Activated CD8-positive, alpha-beta memory T cell treated with anti-CD3 and anti-CD28 coated beads, Interleukin-2, amount 50 U/mL, for 1 hour (primary cell): ENCODE measurements around the gene SERINC1.
"Not testable (repeated sequence)": the region's sequence is repeated elsewhere in the genome, so short reads cannot be mapped to it uniquely, and the experiment has no call there.

Experiments
- DNase-seq: peaks from one replicate; pipeline ENCODE4 v3.0.0-alpha.2; 2020; ENCODE audit errors: extremely low read depth

The SERINC1 gene

GRCh38 chr6:122471107-122472021, at the start of gene SERINC1:
Gene SERINC1 (minus strand): TSS chr6:122471807. CDS start chr6:122471737, 70 bp downstream.
- peak; percentile 88 for DNase-seq

DNA sequence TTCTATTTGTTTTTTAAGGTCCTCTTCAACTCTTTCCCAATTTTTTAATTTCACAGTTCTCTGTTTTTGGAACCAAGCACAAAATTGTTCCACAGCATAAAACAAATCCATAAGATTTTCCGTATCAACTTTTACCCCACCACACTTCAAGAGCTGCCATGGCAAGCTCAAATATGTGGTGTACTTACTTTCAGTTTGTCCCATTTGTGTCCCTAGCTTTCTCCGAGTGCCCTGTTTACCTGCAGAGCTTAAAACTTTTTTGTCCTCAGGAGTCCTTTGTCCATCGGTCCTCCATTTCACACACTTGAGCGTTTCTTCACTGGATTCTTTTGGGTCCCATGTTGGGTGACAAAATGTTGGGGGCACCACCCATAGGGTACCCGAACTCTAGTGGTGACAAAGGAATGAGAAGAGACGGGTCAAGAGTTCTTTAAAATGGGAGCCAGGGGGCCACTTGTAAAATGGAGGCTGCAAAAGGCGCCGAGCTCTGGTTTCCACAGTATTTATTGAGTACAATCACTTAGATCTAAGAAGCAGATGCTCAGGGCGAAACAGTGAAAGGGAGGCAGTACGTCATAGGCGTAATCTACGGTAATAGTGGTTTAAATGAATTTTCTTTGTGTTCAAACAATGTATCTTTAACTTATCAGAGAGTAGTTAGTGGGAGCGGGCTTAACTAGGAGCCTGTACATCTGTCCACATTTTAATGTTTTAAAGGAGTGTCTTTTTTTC, 39.8 kb upstream of the SERINC1 start:
- DNase-seq = no peak

DNA sequence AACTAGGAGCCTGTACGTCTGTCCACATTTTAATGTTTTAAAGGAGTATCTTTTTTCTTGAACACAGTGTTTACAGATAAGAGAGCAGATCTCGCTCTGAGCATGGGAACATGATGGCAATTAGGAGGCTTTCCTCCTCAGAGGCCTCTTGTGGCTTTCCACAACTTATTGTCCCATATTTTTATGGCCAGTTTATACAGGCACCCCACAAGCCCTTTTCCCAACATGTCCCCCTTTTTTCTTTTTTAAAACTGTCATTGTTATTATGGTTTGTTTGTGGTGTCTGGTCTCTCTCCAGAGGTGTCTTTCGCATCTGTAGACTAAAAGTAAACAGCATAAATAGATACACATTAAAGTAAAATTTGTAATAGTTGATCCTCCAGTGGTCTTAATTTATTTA, 33.6 kb upstream of the SERINC1 start:
- DNase-seq = not testable (repeated sequence)

DNA sequence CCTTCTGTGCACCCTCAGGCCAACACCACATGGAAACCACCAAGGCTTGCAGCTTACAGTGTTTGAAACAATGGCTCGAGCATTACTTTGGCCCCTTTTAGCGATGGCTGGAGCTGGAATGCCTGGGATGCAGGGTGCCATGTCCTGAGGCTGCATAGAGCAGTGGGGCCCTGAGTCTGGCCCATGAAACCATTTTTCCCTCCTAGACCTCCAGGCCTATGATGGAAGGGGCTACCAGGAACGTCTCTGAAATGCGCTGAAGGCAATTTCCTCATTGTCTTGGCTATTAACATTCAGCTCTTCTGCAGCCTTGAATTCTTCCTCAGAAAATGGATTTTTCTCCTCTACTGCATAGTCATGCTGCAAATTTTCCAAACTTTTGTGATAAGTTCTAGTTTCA, 29.9 kb upstream of the SERINC1 start:
- no peak for DNase-seq

DNA sequence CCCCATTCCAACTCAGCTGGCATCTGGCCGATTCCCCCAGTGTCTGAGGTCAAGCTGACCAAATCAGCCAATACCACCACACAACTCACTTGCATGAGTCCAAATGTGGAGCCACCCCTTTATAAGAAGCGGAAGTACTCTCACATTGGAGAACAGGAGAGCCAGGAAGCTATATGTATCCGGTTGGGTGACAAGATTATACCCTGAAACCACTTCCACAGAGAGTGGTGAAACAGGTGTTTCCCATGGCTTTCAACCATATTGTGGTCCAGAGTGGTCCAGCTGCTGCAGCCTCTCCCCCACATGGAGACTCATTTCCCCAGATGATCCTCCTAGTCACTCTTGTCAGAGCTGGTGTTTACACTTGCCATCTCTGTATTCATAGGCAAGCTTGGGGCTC, 24.0 kb upstream of the SERINC1 start:
- no peak for DNase-seq

DNA sequence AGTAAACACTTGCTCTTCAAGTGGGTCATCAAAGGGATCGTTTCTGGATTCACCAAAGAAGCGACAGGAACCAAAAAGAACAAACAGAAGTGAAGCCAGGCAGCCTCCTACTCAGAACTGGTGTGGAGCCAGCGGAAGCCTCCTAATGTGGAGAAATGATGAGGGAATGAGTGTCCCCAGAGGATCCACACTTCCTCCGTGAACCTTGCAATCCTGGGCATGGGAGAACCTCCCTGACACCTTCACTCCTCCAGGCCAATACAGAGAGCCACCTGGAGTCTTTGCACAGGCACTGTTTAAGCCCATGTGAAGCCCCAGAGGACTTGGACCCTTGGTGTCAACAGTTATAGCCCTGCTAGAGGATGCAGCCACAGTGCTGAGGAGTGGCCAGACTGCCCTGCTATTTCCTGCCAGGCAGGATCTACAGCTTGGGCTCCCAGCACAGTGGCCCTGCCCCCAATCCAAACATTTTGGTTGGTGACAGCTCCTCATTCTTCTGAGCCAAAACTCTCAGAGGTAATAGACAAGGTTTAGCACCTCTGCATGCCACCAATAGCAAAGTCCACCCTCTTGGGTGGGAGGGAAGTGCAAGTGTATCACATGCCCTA, 23.2 kb upstream of the SERINC1 start:
- no peak for DNase-seq

- DNase-seq = peak; percentile 23
Measured at GRCh38 chr6:122491919-122492555, 20.4 kb upstream of the SERINC1 start.

GRCh38 chr6:122490607-122491006, 19.0 kb upstream of the SERINC1 start:
- DNase-seq = no peak

DNA sequence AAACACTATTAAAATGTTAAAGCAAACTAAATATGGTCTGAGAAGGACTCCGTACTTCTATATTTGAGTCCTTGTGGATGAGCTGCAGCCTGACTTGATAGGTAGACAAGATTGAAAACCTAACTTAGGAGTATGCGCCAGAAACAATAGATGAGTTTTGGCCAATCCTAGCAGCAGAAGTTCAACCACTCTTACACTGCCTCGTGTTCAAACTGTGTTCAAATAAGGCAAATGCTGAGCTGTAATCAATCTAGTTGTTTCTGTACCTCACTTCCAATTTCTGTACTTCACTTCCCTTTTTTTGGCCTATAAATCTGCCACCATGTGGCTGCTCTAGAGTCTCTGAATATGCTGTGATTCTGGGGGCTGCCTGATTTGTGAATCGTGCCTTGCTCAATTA, 13.2 kb upstream of the SERINC1 start:
- no peak for DNase-seq

DNA sequence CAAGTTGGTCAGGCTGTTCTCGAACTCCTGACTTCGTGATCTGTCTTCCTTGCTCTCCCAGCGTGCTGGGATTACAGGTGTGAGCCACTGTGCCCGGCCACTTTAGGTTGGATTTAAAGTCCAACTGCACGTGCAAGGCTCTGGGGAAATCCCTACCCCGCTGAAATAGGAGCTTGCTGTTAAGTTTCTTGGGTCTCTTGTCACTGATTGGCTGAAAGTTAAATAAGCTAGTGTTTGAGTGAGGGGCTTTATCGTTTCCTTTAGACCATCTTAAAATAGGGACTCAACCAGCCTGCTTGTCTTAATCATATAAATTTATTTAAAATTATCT, 11.1 kb upstream of the SERINC1 start:
- no peak for DNase-seq

GRCh38 chr6:122476131-122476530, 4.5 kb upstream of the SERINC1 start:
- DNase-seq = no peak

GRCh38 chr6:122472022-122472340, 374 bp upstream of the SERINC1 start:
- no peak for DNase-seq

- no peak for DNase-seq
Measured at GRCh38 chr6:122461885-122462284, 9.7 kb downstream of the SERINC1 start.

GRCh38 chr6:122459865-122460416, 11.7 kb downstream of the SERINC1 start:
- DNase-seq = not testable (repeated sequence)

- no peak for DNase-seq
Measured at GRCh38 chr6:122459240-122459639, 12.4 kb downstream of the SERINC1 start.

GRCh38 chr6:122458087-122458486, 13.5 kb downstream of the SERINC1 start:
- no peak for DNase-seq

DNA sequence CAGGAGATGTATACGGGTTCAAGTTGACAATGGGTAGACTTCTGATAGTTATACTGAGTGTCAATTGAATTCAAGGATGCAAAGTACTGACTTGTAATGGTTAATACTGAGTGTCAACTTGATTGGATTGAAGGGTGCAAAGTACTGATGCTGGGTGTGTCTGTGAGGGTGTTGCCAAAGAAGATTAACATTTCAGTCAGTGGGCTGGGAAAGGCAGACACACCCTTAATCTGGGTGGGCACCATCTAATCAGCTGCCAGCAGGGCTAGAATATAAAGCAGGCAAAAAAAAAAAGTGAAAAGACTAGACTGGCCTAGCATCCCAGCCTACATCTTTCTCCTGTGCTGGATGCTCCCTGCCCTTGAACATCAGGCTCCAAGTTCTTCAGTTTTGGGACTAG, 16.5 kb downstream of the SERINC1 start:
- not testable (repeated sequence) for DNase-seq

DNA sequence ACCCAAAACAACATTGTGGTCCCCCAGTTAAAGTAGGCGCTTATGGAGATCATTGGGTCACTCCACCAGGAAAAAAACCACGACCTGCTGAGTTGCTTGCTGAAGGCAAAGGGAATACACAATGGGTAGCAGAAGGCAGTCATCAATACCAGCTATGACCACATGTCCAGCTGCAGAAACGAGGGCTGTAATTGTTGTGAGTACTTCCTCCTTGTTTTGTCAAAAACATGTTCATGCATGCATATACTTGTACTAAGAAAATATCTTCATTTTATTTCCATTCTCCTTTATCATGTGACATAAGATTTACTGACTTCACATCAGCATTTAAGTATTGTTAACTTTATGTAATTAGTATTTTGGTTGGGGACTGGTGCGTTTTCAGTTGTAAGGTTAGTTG, 16.9 kb downstream of the SERINC1 start:
- no peak for DNase-seq

DNA sequence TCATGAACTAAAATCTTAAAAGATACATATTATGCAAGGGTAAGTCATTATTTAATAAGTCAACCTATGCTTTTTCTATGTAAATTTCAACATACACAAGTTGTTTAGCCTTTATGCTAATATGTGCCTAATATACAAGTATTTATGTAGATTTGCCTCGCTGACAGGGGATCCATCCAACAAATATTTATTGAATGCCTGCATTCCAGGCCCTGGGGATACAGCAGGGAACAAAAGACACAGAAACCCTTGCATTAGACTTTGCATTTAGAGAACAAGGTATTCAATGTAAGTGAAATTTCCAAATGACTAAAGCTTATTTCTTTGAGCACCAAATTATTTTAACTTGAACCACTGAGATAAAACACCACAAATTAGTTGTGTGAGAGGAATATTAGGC, 19.1 kb downstream of the SERINC1 start:
- no peak for DNase-seq

DNA sequence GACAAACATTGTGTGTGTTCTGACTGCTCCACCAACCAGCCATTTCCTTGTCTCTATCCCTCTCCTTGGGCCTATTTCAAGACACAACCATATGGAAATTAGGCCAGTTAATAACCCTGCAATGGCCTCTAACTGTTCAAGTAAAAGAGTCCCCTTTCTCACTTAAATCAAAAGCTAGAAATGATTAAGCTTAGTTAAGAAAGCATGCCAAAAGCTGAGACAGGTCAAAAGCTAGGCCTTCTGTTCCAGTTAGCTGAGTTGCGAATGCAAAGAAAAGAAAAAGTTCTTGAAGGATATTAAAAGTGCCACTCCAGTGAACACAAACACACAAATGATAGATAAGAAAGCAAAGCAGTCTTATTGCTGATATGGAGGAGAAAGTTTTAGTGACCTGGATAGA, 22.5 kb downstream of the SERINC1 start:
- DNase-seq = no peak

DNA sequence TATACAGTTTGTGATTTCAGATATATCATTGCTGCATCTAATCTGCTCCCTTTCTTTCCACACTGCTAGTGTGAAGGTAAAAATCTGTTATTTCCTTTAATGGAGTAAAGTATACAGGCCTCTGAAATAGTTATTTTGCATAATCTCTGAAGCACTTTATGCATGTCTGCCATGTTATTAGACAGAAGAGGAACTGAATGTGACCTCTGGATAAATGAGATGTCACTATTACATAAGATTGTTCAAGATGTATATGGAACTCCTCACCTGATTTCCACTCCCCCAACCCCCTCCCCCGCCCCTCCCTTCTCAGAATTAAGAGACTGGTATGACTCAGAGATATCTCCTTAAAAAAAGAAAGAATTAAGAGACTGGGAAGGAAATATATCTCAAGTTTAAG, 26.3 kb downstream of the SERINC1 start:
- no peak for DNase-seq

- no peak for DNase-seq
Measured at GRCh38 chr6:122438975-122439374, 32.6 kb downstream of the SERINC1 start.
